ENCODE data around the gene TANGO6. TPM values are rescaled to one million over a fixed set of nuclear protein-coding genes. Genes with fewer than 3 reads are reported as not detected.

The TANGO6 gene
- polyA plus RNA-seq, 1 donor (not counting 4 experiments of a cell fraction or from before 2014, with no cell fraction given): 13.1 TPM

GRCh38 chr16:68833251-68833650 is 10.1 kb upstream of the TANGO6 start:
- no peaks in the 10 kb centered on the region for H3K79me2 ChIP-seq (ENCODE audit: control insufficient read depth, insufficient read depth, low read length)
- TF ChIP-seq, protein P1, sequence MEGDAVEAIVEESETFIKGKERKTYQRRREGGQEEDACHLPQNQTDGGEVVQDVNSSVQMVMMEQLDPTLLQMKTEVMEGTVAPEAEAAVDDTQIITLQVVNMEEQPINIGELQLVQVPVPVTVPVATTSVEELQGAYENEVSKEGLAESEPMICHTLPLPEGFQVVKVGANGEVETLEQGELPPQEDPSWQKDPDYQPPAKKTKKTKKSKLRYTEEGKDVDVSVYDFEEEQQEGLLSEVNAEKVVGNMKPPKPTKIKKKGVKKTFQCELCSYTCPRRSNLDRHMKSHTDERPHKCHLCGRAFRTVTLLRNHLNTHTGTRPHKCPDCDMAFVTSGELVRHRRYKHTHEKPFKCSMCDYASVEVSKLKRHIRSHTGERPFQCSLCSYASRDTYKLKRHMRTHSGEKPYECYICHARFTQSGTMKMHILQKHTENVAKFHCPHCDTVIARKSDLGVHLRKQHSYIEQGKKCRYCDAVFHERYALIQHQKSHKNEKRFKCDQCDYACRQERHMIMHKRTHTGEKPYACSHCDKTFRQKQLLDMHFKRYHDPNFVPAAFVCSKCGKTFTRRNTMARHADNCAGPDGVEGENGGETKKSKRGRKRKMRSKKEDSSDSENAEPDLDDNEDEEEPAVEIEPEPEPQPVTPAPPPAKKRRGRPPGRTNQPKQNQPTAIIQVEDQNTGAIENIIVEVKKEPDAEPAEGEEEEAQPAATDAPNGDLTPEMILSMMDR (optimal IDR thresholded peaks at IDR 0.05 in 1 of 3, IDR thresholded peaks at IDR 0.05 in 1 of 3, conservative IDR thresholded peaks at IDR 0.05 in 1 of 3; ENCODE audit: extremely low read depth in 1 of 3, insufficient read depth in 2 of 3, low read length in 3 of 3): no peak
- no peak for TF ChIP-seq EZH2 (IDR thresholded peaks at IDR 0.05; ENCODE audit: low read length)
- H3K4me2 ChIP-seq (ENCODE audit: control insufficient read depth, extremely low read depth, insufficient read depth, low read depth, low read length): no peak overlapping the region
- DNase-seq (ENCODE audit: low read depth, low spot score) (no peak), FAIRE-seq (no peak)
- H3K9me3 ChIP-seq (ENCODE audit: control insufficient read depth, low read depth, low read length): no peaks in the 10 kb centered on the region
- no peaks in the 10 kb centered on the region for H4K20me1 ChIP-seq (ENCODE audit: control insufficient read depth, extremely low read depth, insufficient read depth, low read length)
- no peak overlapping the region for H2AFZ ChIP-seq (ENCODE audit: control insufficient read depth, low read length)
- H3K9ac ChIP-seq (ENCODE audit: control insufficient read depth, extremely low read depth, insufficient read depth, low read length): no peak overlapping the region
- no peak overlapping the region for H3K4me3 ChIP-seq (ENCODE audit: control insufficient read depth in 2 of 3, extremely low read depth in 1 of 3, insufficient read depth in 2 of 3, low read depth in 1 of 3, low read length in 3 of 3)
- peaks cover 40 to 44% of the 10 kb centered on the region in 2 experiments for H3K36me3 ChIP-seq (ENCODE audit: control insufficient read depth in 2 of 2, extremely low read depth in 1 of 2, insufficient read depth in 2 of 2, low read length in 2 of 2)
- no peaks in the 10 kb centered on the region for H3K4me1 ChIP-seq (ENCODE audit: control insufficient read depth, extremely low read depth, insufficient read depth, low read length)
- dilution Hi-C loops (cut with MboI; ENCODE audit: extremely low pct_ligation_motif_present, low sequenced_read_pairs): no loop called here
- no peak overlapping the region for H3K27ac ChIP-seq (ENCODE audit: control insufficient read depth, insufficient read depth, low read length)
- no peaks in the 10 kb centered on the region for H3K27me3 ChIP-seq (ENCODE audit: control insufficient read depth, extremely low read depth, insufficient read depth, low read length)
- H3K9me1 ChIP-seq (ENCODE audit: control insufficient read depth, extremely low read depth, insufficient read depth, low read length): no peaks in the 10 kb centered on the region

- Histone ChIP-seq H3K79me2 (ENCODE audit: control insufficient read depth, insufficient read depth, low read length) (no peaks in the 10 kb centered on the region), H3K9me1 (ENCODE audit: control insufficient read depth, extremely low read depth, insufficient read depth, low read length) (no peaks in the 10 kb centered on the region), H3K27ac (ENCODE audit: control insufficient read depth, insufficient read depth, low read length) (no peak overlapping the region), H3K4me1 (ENCODE audit: control insufficient read depth, extremely low read depth, insufficient read depth, low read length) (no peaks in the 10 kb centered on the region), H3K9me3 (ENCODE audit: control insufficient read depth, low read depth, low read length) (no peaks in the 10 kb centered on the region), H3K36me3 (ENCODE audit: control insufficient read depth in 2 of 2, extremely low read depth in 1 of 2, insufficient read depth in 2 of 2, low read length in 2 of 2) (peaks cover 29 to 32% of the 10 kb centered on the region in 2 experiments), H2AFZ (ENCODE audit: control insufficient read depth, low read length) (no peak overlapping the region), H4K20me1 (ENCODE audit: control insufficient read depth, extremely low read depth, insufficient read depth, low read length) (no peaks in the 10 kb centered on the region), H3K4me2 (ENCODE audit: control insufficient read depth, extremely low read depth, insufficient read depth, low read depth, low read length) (no peak overlapping the region), H3K9ac (ENCODE audit: control insufficient read depth, extremely low read depth, insufficient read depth, low read length) (no peak overlapping the region), H3K4me3 (ENCODE audit: control insufficient read depth in 2 of 3, extremely low read depth in 1 of 3, insufficient read depth in 2 of 3, low read depth in 1 of 3, low read length in 3 of 3) (no peak overlapping the region), H3K27me3 (ENCODE audit: control insufficient read depth, extremely low read depth, insufficient read depth, low read length) (no peaks in the 10 kb centered on the region)
- dilution Hi-C loops (cut with MboI; ENCODE audit: extremely low pct_ligation_motif_present, low sequenced_read_pairs): no loop called here
- TF ChIP-seq, protein P1 (optimal IDR thresholded peaks at IDR 0.05 in 1 of 3, IDR thresholded peaks at IDR 0.05 in 1 of 3, conservative IDR thresholded peaks at IDR 0.05 in 1 of 3; ENCODE audit: extremely low read depth in 1 of 3, insufficient read depth in 2 of 3, low read length in 3 of 3): no peak
- TF ChIP-seq EZH2 (IDR thresholded peaks at IDR 0.05; ENCODE audit: low read length): no peak
- FAIRE-seq: no peak
- no peak for DNase-seq (ENCODE audit: low read depth, low spot score)
Measured at GRCh38 chr16:68834550-68834949, 8.8 kb upstream of the TANGO6 start.

Measured in keratinocyte (primary cell).